ENCODE measurements around the gene CHTOP. TPM values are rescaled to one million over a fixed set of nuclear protein-coding genes. Genes with fewer than 3 reads are reported as not detected.

The CHTOP gene
- total and polyA plus RNA-seq, 4 donors: 51.2 to 76.6 (median 58.4) TPM

- no peak overlapping the region for H3K4me3 ChIP-seq
- H3K4me1 ChIP-seq (ENCODE audit: control insufficient read depth in 5 of 5, insufficient read depth in 5 of 5, low read length in 5 of 5): peaks cover 0 to 4% (median 0%) of the 10 kb centered on the region in 5 donors
- ATAC-seq (ENCODE audit: insufficient read depth, low FRiP score) (no peak), DNase-seq (no peak)
- WGBS, 2 donors: 83 to 95% methylated on average over 4 of the region's 4 CpGs
- TF ChIP-seq CTCF (IDR thresholded peaks at IDR 0.05; ENCODE audit: control extremely low read depth, extremely low read depth): no peak
- H3K36me3 ChIP-seq (ENCODE audit: control insufficient read depth in 4 of 4, insufficient read depth in 4 of 4, low read length in 4 of 4): peaks cover 0 to 17% (median 0%) of the 10 kb centered on the region in 4 donors
- no peaks in the 10 kb centered on the region for H3K9me3 ChIP-seq (ENCODE audit: control insufficient read depth in 4 of 4, insufficient read depth in 3 of 4, low read length in 3 of 4)
- H3K9ac ChIP-seq (ENCODE audit: insufficient read depth in 1 of 2, low read length in 2 of 2): no peak overlapping the region
- no peaks in the 10 kb centered on the region for H3K27me3 ChIP-seq (ENCODE audit: control insufficient read depth in 3 of 3, insufficient read depth in 3 of 3, low read length in 2 of 3)
- no peak overlapping the region for H3K27ac ChIP-seq (ENCODE audit: low read depth in 1 of 2, low read length in 1 of 2)
Measured at GRCh38 chr1:153693466-153693865, 59.6 kb downstream of the CHTOP start.

Small RNAs within 50 kb of the gene (small RNA-seq; reads per million reads assigned to genes)
- gene MIR8083 (ENCODE audit: low replicate concordance): not detected

Other genes starting within 250 kb of the CHTOP start
- 100 to 1,000 TPM in 1 of 2 donors, 10 to 100 TPM in 1; 69.8 to 556 TPM for gene S100A8, start 243.0 kb upstream of the CHTOP start, total RNA-seq
- gene S100A8, start 243.0 kb upstream of the CHTOP start, polyA plus RNA-seq: 1,000 to 10,000 TPM in 1 of 2 donors, 100 to 1,000 TPM in 1; 623 to 6,695 TPM
- gene S100A7A, start 217.5 kb upstream of the CHTOP start, total RNA-seq: not detected
- not detected for gene S100A7A, start 217.5 kb upstream of the CHTOP start, polyA plus RNA-seq
- gene S100A7, start 173.4 kb upstream of the CHTOP start, total RNA-seq: not detected
- gene S100A7, start 173.4 kb upstream of the CHTOP start, polyA plus RNA-seq: under 1 TPM in 1 of 2 donors, not detected in 1; 0.47 TPM
- gene S100A6, start 98.1 kb upstream of the CHTOP start, total RNA-seq: 1,000 to 10,000 TPM in 1 of 2 donors, 100 to 1,000 TPM in 1; 165 to 1,591 TPM
- gene S100A6, start 98.1 kb upstream of the CHTOP start, polyA plus RNA-seq: over 10,000 TPM in 1 of 2 donors, 1,000 to 10,000 TPM in 1; 2,413 to 10,136 TPM
- gene S100A5, start 93.1 kb upstream of the CHTOP start, total RNA-seq: under 1 TPM in 1 of 2 donors, not detected in 1; 0.31 TPM
- gene S100A5, start 93.1 kb upstream of the CHTOP start, polyA plus RNA-seq: under 1 TPM; 0.31 to 0.32 TPM
- gene S100A4, start 88.3 kb upstream of the CHTOP start, total RNA-seq: 100 to 1,000 TPM in 1 of 2 donors, 10 to 100 TPM in 1; 44.0 to 665 TPM
- gene S100A4, start 88.3 kb upstream of the CHTOP start, polyA plus RNA-seq: 1,000 to 10,000 TPM in 1 of 2 donors, 100 to 1,000 TPM in 1; 860 to 2,351 TPM
- 1 to 10 TPM; 3.0 to 5.4 TPM for gene S100A3, start 84.8 kb upstream of the CHTOP start, total RNA-seq
- gene S100A3, start 84.8 kb upstream of the CHTOP start, polyA plus RNA-seq: 1 to 10 TPM; 6.5 to 8.0 TPM
- 10 to 100 TPM in 1 of 2 donors, 1 to 10 TPM in 1; 1.1 to 41.2 TPM for gene S100A2, start 68.2 kb upstream of the CHTOP start, total RNA-seq
- 100 to 1,000 TPM in 1 of 2 donors, 10 to 100 TPM in 1; 68.4 to 261 TPM for gene S100A2, start 68.2 kb upstream of the CHTOP start, polyA plus RNA-seq
- gene S100A16, start 20.9 kb upstream of the CHTOP start, total RNA-seq: 100 to 1,000 TPM in 1 of 2 donors, 10 to 100 TPM in 1; 70.6 to 119 TPM
- gene S100A16, start 20.9 kb upstream of the CHTOP start, polyA plus RNA-seq: 100 to 1,000 TPM; 162 to 182 TPM
- 100 to 1,000 TPM in 1 of 2 donors, 10 to 100 TPM in 1; 78.5 to 150 TPM for gene S100A14, start 17.7 kb upstream of the CHTOP start, total RNA-seq
- 100 to 1,000 TPM; 157 to 326 TPM for gene S100A14, start 17.7 kb upstream of the CHTOP start, polyA plus RNA-seq
- gene S100A13, start 6.6 kb upstream of the CHTOP start, total RNA-seq: 10 to 100 TPM; 36.2 to 92.1 TPM
- 100 to 1,000 TPM in 1 of 2 donors, 10 to 100 TPM in 1; 80.9 to 168 TPM for gene S100A13, start 6.6 kb upstream of the CHTOP start, polyA plus RNA-seq
- gene S100A1, start 5.6 kb upstream of the CHTOP start, total RNA-seq: 1 to 10 TPM in 1 of 2 donors, not detected in 1; 1.8 TPM
- gene S100A1, start 5.6 kb upstream of the CHTOP start, polyA plus RNA-seq: under 1 TPM; 0.31 to 0.91 TPM
- 10 to 100 TPM; 29.7 to 37.4 TPM for gene SNAPIN, start 24.6 kb downstream of the CHTOP start, total RNA-seq
- gene SNAPIN, start 24.6 kb downstream of the CHTOP start, polyA plus RNA-seq: 10 to 100 TPM; 26.3 to 38.1 TPM
- gene ILF2, start 36.9 kb downstream of the CHTOP start, total RNA-seq: 100 to 1,000 TPM; 101 to 121 TPM
- gene ILF2, start 36.9 kb downstream of the CHTOP start, polyA plus RNA-seq: 100 to 1,000 TPM in 1 of 2 donors, 10 to 100 TPM in 1; 46.7 to 133 TPM
- 10 to 100 TPM; 16.7 to 98.9 TPM for gene NPR1, start 44.6 kb downstream of the CHTOP start, total RNA-seq
- gene NPR1, start 44.6 kb downstream of the CHTOP start, polyA plus RNA-seq: 10 to 100 TPM; 35.9 to 57.7 TPM
- gene INTS3, start 94.0 kb downstream of the CHTOP start, total RNA-seq: 10 to 100 TPM; 63.5 to 70.4 TPM
- 10 to 100 TPM; 31.3 to 38.6 TPM for gene INTS3, start 94.0 kb downstream of the CHTOP start, polyA plus RNA-seq
- gene SLC27A3, start 141.3 kb downstream of the CHTOP start, total RNA-seq: 100 to 1,000 TPM in 1 of 2 donors, 10 to 100 TPM in 1; 15.8 to 162 TPM
- 100 to 1,000 TPM in 1 of 2 donors, 10 to 100 TPM in 1; 53.9 to 223 TPM for gene SLC27A3, start 141.3 kb downstream of the CHTOP start, polyA plus RNA-seq

All from lung (tissue), 13 donors.